ENCODE data around the gene FSTL5.
A peak's percentile ranks its signal among the peaks of the same experiment; 100 is the strongest.

The FSTL5 gene

DNA sequence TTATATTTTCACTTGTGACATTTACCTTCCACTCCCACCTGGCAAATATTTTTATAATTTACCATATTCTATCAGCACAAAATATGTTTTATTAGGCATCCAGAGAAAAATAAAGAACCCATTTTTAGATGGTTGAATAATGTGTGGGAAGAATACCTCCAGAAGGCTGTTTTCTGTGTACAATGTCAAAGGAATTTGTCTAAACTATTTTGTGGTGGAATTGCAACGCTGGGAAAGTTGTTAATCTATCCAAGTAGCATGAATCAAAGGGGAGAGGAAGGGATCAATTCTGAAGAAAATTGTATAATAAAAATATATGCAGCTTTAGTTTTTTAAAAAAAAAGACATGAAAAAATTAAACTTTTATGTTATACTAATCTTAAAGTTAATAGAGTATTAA, 706.5 kb downstream of the FSTL5 start:
- DNase-seq (ENCODE audit: low read depth in 2 of 2), result peak; percentile 46 to 55

DNA sequence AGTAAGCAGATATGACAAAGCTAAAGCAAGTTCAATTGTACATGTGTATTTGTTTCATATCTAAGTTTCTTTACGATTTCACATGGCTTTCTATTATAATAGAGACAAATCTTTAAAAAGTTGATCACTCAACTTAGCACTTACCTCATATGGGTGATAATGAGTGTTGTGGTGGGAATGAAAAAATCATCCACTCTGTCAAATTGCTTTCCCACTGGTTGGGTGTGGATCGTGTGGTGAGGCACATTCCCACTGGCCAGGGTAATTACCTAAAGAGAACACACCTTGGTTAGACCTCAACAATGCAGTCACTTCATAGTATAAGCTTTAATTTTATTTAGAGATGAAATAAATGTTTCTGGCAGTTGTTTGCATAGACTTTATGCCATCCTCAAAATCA, 708.9 kb downstream of the FSTL5 start:
- DNase-seq (ENCODE audit: low read depth in 2 of 2), result no peak

DNA sequence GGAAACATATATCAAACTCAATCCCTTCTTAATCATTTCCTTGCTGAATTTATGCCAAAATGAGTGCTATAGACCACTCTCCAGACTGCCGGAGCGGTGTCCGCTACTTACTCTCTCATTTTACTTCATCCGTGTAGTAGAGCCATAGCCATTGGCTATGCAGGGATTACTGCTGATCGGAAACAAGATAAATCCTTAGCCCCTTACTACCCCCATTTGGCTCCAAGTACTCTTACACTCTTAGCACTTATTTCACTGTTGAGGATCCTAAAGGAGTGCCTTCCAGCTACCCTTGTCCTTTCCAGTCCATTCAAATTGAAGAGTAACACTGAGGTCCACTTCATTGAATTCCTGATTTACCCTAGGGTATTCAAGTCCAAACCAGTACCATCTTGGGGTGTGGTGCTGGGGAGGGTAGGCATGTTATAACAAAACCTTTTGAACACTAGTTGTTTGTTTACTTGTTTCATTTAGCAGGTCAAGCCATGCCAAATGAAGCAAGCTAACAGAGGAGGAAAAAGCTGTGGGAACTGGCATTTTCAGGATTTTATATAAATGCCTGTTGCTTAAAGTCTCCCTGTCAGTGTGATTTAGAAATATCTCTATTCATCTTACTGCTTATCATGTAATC, 715.1 kb downstream of the FSTL5 start:
- no peak for DNase-seq (ENCODE audit: low read depth in 2 of 2)

DNA sequence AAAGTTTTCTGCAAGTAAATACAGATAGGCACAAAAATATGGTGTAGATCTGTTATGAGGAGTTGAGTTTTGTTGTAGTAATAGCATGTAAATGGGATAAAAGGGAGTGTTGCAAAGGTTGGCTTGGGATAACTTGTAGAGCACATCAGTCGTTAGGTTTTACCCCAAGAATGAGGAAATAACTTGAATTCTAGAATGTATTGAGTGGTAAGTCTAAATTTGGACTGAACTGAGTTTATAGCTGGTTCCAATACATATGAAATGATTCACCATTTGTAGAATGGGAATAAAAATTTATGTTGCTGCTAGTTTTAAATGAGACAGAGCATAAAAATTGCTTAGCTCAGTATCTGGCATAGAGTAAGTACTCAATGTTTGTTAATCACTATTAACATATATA, 719.2 kb downstream of the FSTL5 start:
- DNase-seq (ENCODE audit: low read depth in 2 of 2), result peak; percentile 48 to 54

DNA sequence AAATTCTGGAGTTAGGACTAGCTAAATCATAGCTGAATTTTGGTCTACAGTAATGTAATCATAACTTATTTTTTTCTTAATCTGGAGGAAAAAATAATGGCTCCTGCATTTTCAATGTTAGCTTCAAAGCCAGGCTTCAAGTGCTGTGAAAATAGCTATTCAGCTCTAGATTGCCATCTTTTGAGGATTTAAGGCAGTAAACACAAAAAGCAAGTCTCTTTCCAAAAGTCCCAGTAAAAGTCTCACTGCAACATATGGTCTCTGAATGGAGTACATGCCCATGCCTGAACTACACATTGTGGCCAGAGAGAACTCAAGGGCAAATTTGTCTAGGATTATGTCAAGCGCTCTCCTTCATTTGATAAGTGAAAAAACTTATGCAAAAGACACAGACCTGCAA, 720.9 kb downstream of the FSTL5 start:
- DNase-seq (ENCODE audit: low read depth in 2 of 2), result no peak

DNA sequence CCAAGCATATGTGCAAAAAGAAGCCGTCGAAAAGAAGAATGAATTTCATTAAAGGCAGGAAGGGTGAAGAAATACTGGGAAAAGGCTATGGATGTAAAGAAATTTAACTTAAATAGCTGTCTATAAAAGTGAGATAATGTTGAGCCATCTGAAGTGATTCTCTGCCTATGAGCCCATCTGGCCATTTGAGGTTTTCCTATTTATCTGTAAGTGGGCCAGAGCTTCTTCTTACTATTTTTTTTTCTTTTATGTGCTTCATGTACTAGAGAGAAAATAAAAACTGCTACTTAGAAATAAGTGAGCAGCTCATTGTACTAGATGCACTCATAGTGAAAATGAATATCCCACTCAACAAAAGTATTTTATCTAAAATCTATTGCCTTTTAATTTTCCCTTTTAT, 725.7 kb downstream of the FSTL5 start:
- no peak for DNase-seq (ENCODE audit: low read depth in 2 of 2)

DNA sequence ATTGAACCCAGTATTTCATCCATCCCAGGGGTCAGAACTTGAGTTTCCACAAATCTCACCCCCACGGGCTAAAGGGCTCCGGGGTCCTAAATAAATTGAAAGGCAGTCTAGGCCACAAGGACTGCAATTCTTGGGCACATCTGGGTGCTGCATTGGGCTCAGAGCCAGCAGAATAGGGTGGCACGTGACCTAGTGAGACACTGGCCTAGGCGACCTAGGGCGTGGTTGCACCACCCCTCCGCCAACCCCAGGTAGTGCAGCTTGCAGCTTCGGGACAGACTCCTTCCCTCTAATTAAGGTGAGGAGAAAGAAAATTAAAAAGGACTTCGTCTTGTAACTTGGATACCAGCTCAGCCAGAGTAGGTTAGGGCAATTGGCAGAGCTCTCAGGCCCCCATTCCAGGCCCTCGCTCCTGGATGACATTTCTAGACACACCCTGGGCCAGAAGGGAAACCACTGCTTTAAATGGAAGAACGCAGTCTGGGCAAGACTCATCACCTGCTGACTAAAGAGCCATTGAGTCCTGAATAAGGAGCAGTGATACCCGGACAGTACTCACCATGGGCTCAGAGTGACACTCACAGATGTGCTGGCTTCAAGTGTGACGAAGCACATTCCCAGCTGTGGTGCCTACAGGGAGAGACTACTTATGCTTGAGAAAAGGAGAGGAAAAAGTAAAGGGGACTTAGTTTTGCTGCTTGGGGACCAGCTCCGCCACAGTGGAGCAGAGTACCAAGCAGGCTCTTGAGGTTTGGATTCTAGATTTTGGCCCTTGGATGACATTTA, 735.4 kb downstream of the FSTL5 start:
- no peak for DNase-seq (ENCODE audit: low read depth in 2 of 2)

DNA sequence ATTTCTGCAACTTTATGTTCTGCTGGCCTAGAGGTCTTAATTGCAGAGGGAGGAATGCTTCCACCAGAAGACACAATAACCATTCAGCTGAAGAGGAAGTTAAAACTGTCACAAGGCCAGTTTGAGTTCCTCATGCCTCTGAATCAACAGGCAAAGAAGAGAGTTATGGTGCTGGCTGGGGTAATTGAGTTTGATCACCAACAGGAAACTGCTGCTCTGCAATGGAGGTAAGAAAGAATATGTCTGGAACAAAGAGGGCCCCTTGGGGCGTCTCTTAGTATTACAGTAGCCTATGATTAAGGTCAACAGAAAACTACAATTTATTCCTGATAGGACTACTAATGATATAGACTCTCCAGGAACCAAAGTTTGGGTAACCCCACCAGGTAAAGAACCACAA, 744.0 kb downstream of the FSTL5 start:
- DNase-seq (ENCODE audit: low read depth in 2 of 2), result no peak

DNA sequence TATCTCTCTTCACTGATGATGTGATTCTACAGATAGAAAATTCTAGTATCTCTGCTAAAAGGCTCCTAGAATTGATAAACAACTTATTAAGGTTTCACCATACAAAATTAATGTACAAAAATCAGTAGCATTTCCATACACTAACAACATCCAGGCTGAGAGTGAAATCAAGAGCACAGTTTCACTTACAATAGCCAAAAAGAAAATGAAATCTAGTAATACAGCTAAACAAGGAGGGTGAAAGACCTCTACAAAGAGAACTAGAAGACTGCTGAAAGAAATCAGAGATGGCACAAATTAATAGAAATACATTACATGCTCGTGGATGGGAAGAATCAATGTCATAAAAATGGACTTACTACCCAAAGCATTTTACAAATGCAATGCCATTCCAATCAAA, 751.9 kb downstream of the FSTL5 start:
- DNase-seq (ENCODE audit: low read depth in 2 of 2), result no peak

DNA sequence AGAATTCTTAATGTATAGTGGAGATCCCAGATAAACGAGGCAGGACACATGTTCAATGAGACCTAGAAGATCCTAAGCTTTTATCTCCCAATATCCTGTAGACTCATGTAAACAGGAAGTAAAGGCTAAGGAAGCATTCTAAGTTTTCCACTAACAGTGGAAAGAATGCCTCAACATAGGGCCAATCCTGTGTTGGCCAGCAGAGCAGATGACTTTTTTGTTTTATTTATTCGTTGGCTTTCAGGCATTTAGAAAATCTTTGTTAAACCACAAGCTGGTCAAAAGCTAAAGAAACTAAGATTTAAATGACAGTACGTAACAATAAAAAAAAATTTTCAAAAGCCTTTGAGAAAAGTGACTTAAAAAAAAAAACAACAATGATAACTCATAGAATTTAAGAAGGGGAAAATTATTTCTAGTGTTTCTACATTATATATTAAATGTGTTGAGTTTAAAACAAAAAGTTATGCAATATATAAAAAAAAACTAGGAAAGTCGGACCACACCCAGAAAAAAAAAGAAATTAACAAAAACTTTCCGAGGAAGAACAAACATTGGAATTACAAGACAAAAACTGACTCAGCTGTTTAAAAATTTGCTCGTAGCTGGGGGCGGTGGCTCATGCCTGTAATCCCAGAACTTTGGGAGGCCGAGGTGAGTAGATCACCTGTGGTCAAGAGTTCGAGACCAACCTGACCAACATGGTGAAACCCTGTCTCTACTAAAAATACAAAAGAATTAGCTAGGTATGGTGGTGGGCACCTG, 759.3 kb downstream of the FSTL5 start:
- no peak for DNase-seq (ENCODE audit: low read depth in 2 of 2)

DNA sequence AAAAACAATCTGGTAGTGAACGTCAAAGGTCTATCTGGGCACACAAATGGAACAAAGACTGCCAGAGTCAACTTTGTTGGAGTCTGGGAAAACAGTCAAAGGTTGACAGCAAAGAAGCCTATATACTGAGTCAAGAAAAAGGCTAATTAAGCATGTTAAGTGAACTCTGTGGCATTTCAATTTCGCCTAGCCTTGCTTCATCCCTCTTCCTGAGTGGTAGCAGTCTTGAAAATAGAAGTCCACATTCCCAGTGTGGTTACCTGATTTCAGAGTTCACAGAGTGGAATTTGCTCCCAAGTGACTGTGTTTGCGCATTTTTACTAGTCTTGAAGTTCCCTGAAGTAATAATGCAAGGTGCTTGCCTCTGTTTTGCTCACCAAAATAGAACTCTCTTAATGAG, 760.0 kb downstream of the FSTL5 start:
- DNase-seq (ENCODE audit: low read depth in 2 of 2), result no peak

DNA sequence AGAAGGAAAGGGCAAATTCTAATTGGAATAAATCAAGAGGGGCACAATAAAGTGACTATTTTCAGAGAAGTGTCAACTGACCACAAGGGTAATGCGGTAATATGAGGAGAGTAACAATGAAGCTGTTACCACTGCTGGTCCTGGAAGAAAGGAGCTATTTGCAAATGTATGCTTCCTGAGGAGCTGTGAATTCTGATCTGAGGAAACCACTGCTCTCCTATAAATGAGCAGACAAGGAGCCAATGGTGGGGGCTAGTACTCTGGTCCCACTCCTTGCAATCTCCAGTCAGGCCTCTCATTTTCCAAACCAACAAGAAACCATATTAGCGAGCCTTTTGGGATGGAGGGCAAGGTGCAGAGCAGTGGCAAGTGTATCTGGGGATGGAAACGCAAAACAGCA, 770.2 kb downstream of the FSTL5 start:
- DNase-seq (ENCODE audit: low read depth in 2 of 2), result no peak

DNA sequence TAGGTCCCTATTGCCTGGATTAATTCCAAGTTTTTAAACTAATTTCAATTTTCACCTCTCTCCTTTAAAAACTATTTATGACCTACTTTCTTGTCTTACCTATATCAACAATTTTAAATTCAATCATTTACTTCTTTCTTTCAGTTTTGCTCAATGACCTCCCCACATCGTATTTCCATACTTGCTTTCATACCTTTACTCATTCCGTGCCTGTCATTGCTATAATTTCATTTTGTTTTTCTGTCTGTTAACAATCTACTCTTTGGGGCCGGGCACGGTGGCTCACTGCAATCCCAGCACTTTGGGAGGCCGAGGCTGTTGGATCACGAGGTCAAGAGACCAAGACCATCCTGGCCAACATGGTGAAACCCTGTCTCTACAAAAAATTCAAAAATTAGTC, 781.1 kb downstream of the FSTL5 start:
- no peak for DNase-seq (ENCODE audit: low read depth in 2 of 2)

DNA sequence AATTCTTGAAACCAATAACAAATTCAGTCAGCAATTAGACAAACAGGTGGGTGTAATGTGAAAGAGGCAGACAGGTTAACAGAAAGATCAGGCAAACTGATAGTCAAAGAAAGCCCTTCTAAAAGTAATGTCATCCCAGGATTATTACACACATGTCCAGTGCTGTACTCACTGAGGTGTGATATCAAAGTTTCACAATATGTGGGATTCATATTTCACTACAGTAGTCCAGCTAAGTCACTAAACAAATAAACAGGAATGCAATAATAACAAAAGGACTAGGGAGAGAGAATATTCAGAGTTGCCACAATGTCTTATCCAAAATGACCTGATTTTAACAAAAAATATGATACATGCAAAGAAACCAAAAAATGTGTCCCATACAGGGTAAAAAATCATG, 787.5 kb downstream of the FSTL5 start:
- DNase-seq (ENCODE audit: low read depth in 2 of 2), result no peak

DNA sequence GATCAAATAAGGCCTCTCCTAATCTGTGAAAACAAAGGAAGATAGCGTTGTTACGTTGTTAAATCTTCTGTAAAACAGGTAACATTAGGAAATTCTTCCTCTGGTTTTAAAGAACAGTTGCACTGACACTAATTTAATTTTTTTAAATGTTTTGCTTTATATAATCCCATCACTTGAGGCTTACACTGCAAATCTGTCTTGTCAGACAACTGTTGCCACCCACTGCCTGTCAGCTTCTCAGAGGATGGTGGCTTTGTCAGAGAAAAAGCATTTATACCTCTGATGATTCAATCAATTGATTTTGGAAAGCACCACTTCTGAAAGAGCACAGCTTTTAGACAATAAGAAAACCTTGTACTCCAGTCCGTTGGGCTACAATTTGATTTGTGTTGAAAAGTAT, 799.1 kb downstream of the FSTL5 start:
- DNase-seq (ENCODE audit: low read depth in 2 of 2), result no peak

DNA sequence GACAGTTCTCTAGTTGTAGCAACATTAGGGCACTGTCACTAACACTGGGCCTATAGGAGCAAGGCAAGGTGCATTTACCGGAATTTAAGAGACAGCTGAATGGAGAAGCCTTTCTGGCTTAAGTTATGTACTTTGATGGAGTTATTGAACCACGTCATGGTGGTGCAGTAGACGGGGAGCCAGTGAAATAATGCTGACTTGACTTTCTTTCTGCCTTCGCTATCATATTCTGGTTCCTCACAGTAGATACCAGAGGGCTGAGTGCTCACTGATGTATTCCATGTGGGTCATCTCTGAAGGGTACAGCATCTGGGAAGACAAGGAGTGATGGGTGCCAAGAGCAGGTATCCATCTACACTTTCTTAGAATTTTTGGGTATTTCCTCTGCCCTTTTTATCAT, 802.8 kb downstream of the FSTL5 start:
- no peak for DNase-seq (ENCODE audit: low read depth in 2 of 2)

DNA sequence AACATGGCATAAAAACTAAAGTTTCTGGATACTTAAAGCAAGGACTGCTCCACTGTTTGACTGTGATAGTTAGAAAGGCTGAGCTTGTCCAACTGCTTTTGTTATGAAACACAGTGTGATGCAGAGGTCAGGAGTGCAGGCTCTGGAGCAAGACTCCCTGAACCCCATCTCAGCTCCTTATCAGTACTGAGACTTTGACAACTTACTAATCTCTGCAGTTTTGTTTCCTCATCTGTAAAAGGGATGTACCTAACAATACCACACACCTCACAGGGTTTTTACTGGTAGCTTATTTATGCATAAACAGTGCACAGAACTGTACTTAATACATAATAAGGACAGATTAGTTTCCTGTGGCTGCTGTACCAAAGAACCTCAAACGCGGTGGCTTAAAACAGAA, 804.3 kb downstream of the FSTL5 start:
- DNase-seq (ENCODE audit: low read depth in 2 of 2), result no peak

DNA sequence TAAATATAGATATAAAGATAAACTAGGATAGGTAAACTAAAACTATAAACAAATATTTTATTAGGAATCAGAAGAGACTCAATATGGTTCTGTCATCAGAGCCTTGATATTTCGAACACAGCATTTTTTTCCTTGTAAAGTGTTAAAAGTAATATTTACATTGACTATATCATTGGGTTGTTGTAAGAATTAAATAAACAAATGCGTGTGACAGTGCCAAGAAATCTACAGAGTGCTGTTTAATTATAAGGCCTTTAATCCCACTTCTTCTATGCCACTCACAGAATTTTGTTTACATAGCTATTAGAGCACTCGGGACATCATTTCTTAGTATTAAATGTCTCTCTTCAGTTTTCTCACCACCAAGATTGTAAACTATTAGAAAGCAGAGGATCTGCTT, 807.4 kb downstream of the FSTL5 start:
- DNase-seq (ENCODE audit: low read depth in 2 of 2), result no peak

DNA sequence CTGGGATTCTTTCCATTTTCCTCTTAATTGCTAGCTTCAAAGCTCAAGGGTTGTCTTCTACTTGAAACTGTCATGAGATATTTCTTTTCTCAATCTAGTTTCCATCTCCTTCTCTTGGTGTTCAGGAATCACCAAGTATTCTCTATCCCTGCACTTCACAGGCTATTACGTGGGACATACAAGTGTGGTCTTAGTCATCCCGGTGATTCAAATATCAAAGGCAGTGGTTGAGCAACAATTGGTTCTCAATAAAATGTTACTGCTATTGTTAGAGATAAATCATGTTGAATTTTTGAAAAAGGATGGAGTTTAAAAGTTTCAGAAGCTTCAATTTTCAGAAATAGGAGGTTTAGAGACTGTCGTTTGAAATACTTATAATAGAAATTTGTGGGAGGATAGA, 812.9 kb downstream of the FSTL5 start:
- DNase-seq (ENCODE audit: low read depth in 2 of 2), result no peak

DNA sequence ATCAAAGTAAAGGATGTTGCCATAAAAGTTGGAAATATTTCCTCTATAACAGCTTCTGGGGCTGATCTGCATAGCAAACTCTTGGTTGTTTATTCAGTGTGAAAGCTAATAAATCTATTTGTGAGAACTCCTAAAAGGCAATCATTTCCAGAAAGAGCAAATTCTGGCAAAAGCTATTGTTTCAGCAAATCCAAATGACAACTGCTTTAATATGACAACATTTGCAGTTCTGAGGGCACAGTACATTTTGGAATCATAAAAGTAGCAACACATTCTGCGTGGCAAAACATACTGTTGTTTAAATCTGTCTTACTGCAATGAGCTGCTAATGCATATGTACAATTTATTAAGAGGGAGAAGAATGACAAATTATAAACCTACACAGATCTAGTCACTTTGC, 818.1 kb downstream of the FSTL5 start:
- no peak for DNase-seq (ENCODE audit: low read depth in 2 of 2)

DNA sequence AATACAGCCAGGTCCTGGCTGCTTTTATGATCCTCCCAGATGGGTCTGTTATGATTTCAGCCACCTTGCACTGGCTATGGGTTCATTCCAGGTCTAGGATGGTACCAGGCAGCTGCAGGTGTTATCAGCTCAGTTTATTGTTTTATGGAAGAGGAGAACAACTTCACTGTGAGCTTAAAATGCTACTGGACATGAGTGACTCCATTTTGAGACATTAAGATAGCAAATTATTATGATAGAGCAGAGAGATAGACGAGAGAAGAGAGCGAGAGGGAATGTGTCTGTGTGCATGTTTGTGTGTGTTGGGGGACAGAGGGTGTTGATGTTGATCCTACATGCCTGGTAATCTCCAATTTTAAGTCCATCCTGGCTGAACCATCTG, 820.2 kb downstream of the FSTL5 start:
- no peak for DNase-seq (ENCODE audit: low read depth in 2 of 2)

DNA sequence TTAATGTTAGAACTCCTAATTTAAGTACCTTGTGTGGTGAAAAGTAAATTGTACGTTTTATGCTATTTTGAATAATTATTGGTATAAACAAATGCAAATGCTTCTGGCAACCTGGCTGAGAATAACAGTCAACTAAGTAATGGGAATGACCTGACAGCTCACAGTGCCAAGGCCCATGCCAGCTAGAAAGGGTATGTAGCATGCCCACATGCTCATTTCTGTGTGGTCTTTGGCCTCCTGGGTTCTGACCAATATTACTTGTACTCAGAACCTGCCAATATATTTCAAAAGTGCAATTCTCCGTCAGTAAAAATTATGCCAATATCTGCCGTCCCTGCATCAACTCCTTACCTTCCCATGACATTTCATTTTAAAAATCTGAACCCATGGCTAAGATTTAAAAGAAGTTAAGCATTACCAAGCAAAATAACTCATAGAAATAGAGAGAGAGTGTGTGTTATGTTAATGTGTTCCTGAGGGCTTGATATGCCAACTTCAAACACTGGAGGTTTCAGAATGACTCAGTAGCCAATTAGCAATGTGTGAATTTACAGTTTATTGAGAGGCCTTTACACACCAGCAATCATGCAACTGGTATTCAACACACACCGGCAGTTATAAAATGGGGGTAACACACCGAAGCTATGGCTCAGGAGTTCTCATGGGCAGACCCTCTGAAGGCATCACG, 820.8 kb downstream of the FSTL5 start:
- no peak for DNase-seq (ENCODE audit: low read depth in 2 of 2)

DNA sequence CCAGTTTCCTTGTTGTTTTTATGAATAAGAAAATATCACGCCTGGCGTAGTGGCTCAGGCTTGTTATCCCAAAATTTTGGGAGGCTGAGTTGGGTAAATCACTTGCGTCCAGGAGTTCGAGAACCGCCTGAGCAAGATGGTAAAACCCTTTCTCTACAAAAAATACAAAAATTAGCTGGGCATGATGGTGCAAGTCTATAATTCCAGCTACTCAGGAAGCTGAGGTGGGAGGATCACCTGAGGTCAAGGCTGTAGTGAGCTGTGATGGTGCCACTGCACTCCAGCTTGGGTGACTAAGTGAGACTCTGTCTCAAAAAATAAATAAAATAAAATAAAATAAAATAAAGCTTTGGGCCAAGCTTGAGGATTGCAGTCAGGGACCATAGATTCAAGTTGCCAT, 827.2 kb downstream of the FSTL5 start:
- DNase-seq (ENCODE audit: low read depth in 2 of 2), result no peak
